Measurements from ENCODE around the gene VPS33A.
"Not testable (repeated sequence)": the region's sequence is repeated elsewhere in the genome, so short reads cannot be mapped to it uniquely, and the experiment has no call there.

Gene VPS33A

GRCh38 chr12:122208073-122208820 lies 58.0 kb downstream of the VPS33A start:
- DNase-seq = no peak
- in situ Hi-C loops (cut with HindIII; ENCODE audit: low pct_ligation_motif_present, low pct_unique_long_range_greater_than_20kb, low sequenced_read_pairs) = no loop called here

- in situ Hi-C loops (cut with HindIII; ENCODE audit: low pct_ligation_motif_present, low pct_unique_long_range_greater_than_20kb, low sequenced_read_pairs) = no loop called here
- DNase-seq = no peak
Measured at GRCh38 chr12:122207391-122207790, 58.9 kb downstream of the VPS33A start.

GRCh38 chr12:122206976-122207375 lies 59.3 kb downstream of the VPS33A start:
- in situ Hi-C loops (cut with HindIII; ENCODE audit: low pct_ligation_motif_present, low pct_unique_long_range_greater_than_20kb, low sequenced_read_pairs) = no loop called here
- DNase-seq = no peak

GRCh38 chr12:122206111-122206881 lies 60.0 kb downstream of the VPS33A start:
- no peak for DNase-seq
- in situ Hi-C loops (cut with HindIII; ENCODE audit: low pct_ligation_motif_present, low pct_unique_long_range_greater_than_20kb, low sequenced_read_pairs) = no loop called here

DNA sequence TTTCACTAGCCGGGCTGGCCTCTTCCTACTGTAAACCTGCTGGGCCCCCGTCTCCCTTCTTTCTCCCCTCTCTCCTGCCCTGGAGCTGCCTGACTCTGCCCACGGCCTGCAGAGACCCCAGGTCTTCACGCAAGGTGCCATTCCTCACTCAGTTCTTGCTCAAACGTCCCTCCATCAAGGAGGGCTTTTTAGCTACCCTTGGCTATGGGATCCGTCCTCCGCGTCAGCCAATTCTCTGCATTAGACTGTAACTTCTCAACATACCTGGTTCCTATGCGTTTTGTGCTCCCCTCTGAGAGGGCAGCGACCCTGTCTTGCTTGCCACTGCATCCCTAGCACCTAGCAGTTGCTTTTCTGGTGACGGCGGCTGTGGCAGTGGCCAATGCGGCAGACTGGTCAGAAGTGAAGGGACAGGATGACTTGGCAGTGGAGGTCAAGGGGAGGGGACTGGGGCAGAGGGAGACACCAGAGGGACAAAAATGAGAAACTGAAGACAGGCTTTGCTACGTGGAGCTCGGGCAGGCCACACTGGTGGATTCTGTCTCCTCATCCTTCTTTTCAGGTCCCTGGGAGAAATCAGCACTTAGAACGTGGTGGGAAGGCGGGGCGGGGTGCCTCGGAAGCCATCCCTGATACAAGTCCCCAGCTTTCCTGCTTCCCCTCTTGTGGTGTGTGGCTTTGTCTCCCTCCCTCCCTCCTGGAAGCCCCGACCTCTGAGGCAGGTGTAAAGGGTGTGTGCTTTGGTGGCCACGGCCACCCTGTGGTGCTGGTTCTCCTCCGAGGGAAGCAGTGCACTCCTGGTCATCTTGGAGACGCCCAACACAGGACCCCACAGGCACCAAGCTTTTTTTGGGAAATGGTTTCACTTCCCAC lies 61.0 kb downstream of the VPS33A start:
- in situ Hi-C loops (cut with HindIII; ENCODE audit: low pct_ligation_motif_present, low pct_unique_long_range_greater_than_20kb, low sequenced_read_pairs) = no loop called here
- no peak for DNase-seq

DNA sequence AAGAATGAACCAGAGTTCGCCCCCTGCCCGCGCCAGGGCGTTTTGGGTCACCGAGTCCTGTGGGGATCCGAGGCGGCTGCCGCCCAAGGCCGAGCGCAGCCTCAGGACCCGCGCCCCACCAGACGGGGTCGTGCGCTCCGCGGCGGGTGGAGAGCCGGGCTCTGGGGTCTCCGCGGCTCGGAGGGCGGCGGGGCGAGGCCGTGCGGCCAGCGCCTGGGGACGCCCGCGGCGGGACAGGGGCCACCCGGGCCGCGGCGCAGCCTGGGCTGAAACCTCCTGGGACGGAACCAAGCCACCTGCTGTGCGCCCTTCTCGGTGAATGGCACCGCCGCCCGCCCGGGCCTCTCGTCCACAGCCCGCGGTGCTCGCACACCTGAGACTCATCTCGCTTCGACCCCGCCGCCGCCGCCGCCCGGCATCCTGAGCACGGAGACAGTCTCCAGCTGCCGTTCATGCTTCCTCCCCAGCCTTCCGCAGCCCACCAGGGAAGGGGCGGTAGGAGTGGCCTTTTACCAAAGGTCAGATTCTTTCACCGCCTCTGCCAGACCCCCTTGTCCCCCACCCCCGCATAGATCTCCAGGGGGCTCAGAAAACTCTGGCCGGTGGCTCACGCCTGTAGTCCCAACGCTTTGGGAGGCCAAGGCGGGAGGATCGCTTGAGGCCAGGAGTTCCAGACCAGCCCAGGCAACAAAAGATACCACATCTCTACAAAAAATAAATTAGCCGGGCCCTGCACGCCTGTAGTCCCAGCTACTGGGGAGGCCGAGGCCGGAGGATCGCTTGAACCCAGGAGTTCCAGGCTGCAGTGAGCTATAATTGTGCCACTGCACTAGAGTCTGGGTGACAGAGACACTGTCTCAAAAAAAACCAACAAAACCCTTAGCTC lies 61.9 kb downstream of the VPS33A start:
- in situ Hi-C loops (cut with HindIII; ENCODE audit: low pct_ligation_motif_present, low pct_unique_long_range_greater_than_20kb, low sequenced_read_pairs) = no loop called here
- no peak for DNase-seq

- DNase-seq = peak; percentile 77
- in situ Hi-C loops (cut with HindIII; ENCODE audit: low pct_ligation_motif_present, low pct_unique_long_range_greater_than_20kb, low sequenced_read_pairs) = no loop called here
Measured at GRCh38 chr12:122203301-122204166, 62.8 kb downstream of the VPS33A start, which contains the start of gene B3GNT4. Gene B3GNT4 (plus strand): TSS chr12:122203709. CDS start chr12:122204619, 910 bp downstream.

DNA sequence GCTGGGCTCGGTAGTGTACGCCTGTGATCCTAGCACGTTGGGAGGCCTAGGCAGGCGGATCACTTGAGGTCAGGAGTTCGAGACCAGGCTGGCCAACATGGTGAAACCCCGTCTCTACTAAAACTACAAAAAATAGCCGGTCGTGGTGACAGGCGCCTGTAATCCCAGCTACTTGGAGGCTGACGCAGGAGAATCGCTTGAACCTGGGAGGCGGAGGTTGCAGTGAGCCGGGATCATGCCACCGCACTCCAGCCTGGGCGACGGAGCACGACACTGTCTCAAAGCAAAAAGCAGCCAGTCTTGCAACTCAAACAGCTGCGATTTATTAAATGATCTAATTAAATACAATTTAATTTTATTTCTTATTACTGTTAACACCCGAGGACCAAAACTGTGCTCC lies 63.5 kb downstream of the VPS33A start:
- in situ Hi-C loops (cut with HindIII; ENCODE audit: low pct_ligation_motif_present, low pct_unique_long_range_greater_than_20kb, low sequenced_read_pairs); DNase-seq: not testable (repeated sequence)

GRCh38 chr12:122202017-122202416 lies 64.3 kb downstream of the VPS33A start:
- in situ Hi-C loops (cut with HindIII; ENCODE audit: low pct_ligation_motif_present, low pct_unique_long_range_greater_than_20kb, low sequenced_read_pairs) = no loop called here

GRCh38 chr12:122201381-122201780 lies 64.9 kb downstream of the VPS33A start:
- in situ Hi-C loops (cut with HindIII; ENCODE audit: low pct_ligation_motif_present, low pct_unique_long_range_greater_than_20kb, low sequenced_read_pairs) = no loop called here
- DNase-seq = no peak

More at GRCh38 chr12:122202017-122202416, 64.3 kb downstream of the VPS33A start:
- DNase-seq = no peak

GRCh38 chr12:122200541-122201175 lies 65.6 kb downstream of the VPS33A start:
- in situ Hi-C loops (cut with HindIII; ENCODE audit: low pct_ligation_motif_present, low pct_unique_long_range_greater_than_20kb, low sequenced_read_pairs) = no loop called here
- DNase-seq = no peak

- DNase-seq = no peak
Measured at GRCh38 chr12:122199484-122200355, 66.6 kb downstream of the VPS33A start.

DNA sequence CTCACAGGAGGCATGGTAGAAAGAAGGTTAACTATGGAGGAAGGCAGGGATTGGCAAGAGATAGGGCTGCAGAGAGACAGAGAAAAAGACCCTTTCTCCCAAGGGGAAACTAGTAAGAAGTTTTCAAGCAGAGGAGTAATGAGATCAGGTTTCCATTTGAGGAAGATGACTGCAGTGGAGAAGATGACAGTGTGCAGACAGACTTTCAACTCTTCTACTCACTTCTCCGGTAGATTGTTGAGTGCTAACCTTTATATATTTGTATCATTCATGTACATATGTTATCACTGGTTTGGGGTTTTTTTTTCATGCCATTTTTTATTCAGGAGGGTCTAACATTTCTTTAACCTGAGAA lies 68.7 kb downstream of the VPS33A start:
- in situ Hi-C loops (cut with HindIII; ENCODE audit: low pct_ligation_motif_present, low pct_unique_long_range_greater_than_20kb, low sequenced_read_pairs) = no loop called here
- no peak for DNase-seq

More at GRCh38 chr12:122199484-122200355, 66.6 kb downstream of the VPS33A start:
- in situ Hi-C loops (cut with HindIII; ENCODE audit: low pct_ligation_motif_present, low pct_unique_long_range_greater_than_20kb, low sequenced_read_pairs) = no loop called here

GRCh38 chr12:122195405-122195804 lies 70.9 kb downstream of the VPS33A start:
- in situ Hi-C loops (cut with HindIII; ENCODE audit: low pct_ligation_motif_present, low pct_unique_long_range_greater_than_20kb, low sequenced_read_pairs) = no loop called here
- no peak for DNase-seq

GRCh38 chr12:122194804-122195203 lies 71.5 kb downstream of the VPS33A start:
- in situ Hi-C loops (cut with HindIII; ENCODE audit: low pct_ligation_motif_present, low pct_unique_long_range_greater_than_20kb, low sequenced_read_pairs) = no loop called here
- DNase-seq = no peak

GRCh38 chr12:122192441-122192840 lies 73.9 kb downstream of the VPS33A start:
- DNase-seq = no peak
- in situ Hi-C loops (cut with HindIII; ENCODE audit: low pct_ligation_motif_present, low pct_unique_long_range_greater_than_20kb, low sequenced_read_pairs) = no loop called here
